ENCODE results near the gene GTF3C2. TPM values are rescaled to one million over a fixed set of nuclear protein-coding genes. Genes with fewer than 3 reads are reported as not detected.

Gene GTF3C2
- total and polyA plus RNA-seq, 9 of the 15 experiments (the other 6 are each of a cell fraction or from before 2014, with no cell fraction given) = 35.5 to 96.8 (median 53.0) TPM

DNA sequence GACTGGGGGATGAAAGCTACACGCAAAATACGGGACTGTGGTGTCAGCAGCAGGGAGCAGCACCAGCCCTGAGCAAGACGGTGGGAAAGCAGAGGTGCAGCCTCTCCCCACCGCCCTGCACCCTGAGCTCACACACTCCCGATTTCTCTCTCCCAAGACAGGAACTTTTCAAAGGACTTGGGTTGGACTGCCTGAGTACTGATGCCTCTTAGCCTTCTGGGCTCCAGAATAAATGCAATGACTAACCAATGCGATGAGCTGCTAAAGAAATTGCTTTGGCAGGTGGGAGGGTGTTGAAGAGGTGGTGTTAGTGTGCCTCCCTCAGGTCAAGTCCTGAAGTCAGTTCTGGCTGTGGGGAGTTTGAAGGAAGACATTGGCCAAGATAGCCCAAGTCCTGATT is 64.7 kb downstream of the GTF3C2 start:
- Histone ChIP-seq H3K27me3 (ENCODE audit: control insufficient read depth in 2 of 2, insufficient read depth in 2 of 2, low read length in 2 of 2) (no peaks in the 10 kb centered on the region), H3K79me2 (ENCODE audit: control insufficient read depth, insufficient read depth, low read length) (no peaks in the 10 kb centered on the region), H2AFZ (ENCODE audit: low read depth, low read length) (peak overlapping the region; percentile 3; the same call in 1 of the 2 replicates), H3K27ac (ENCODE audit: extremely low read depth, low read depth, low read length) (no peak overlapping the region), H3K36me3 (ENCODE audit: control insufficient read depth, insufficient read depth, low read length) (no peaks in the 10 kb centered on the region), H3K4me1 (replicated peaks in 1 of 2; ENCODE audit: control insufficient read depth in 2 of 2, insufficient read depth in 2 of 2, low read length in 2 of 2) (peaks cover 4 to 12% of the 10 kb centered on the region in 2 experiments), H3K4me3 (no peak overlapping the region), H3K9me3 (replicated peaks; ENCODE audit: control insufficient read depth, insufficient read depth, low read depth, low read length) (no peaks in the 10 kb centered on the region), H3K4me2 (ENCODE audit: insufficient read depth, low read length) (0 out of 2 replicates have a peak overlapping the region, but pooled peaks have one; percentile 10), H3K9ac (ENCODE audit: insufficient read depth in 1 of 2, low read depth in 2 of 2, low read length in 2 of 2) (peak overlapping the region in 1 of 2 experiments; percentile 37; a peak in 1 of 4 replicates), H4K20me1 (replicated peaks; ENCODE audit: control insufficient read depth, insufficient read depth, low read length) (no peaks in the 10 kb centered on the region), H3K9me1 (ENCODE audit: control insufficient read depth, insufficient read depth, low read length) (no peaks in the 10 kb centered on the region)
- ATAC-seq (peak; percentile 88), DNase-seq (ENCODE audit: extremely low read depth in 1 of 4, low spot score in 3 of 4) (peak in 2 of 4 experiments; percentile 59 to 61), FAIRE-seq (peak; percentile 67)
- BruUV-seq (replicated peaks) = no TSS peak
- in situ Hi-C loops (cut with MboI) = loop anchor here (10.0 kb wide), 1 partner anchor 447 kb away; the partner anchor contains the start of gene DPYSL5
- intact Hi-C loops (cut with micrococcal nuclease) = loop anchor here (10.0 kb wide), 1 partner anchor 327 kb away; no protein-coding TSS in a partner anchor
- POLR2A ChIA-PET = interaction anchor here (0.6 to 3.0 kb wide), 11 partner anchors 11 to 1435 kb away, joined by 3 to 15 read pairs (median 4); partner anchors contain the start of genes ATRAID, SLC4A1AP and SLC5A6
- CTCF ChIA-PET (ENCODE audit: low intra/inter-chr PET ratio) = interaction anchor here (0.6 to 1.3 kb wide), 3 partner anchors 11 to 176 kb away, joined by 3 to 5 read pairs (median 4); no protein-coding TSS in a partner anchor
- WGBS (ENCODE audit: insufficient coverage, low coverage, missing lambda C conversion rate) = 10% methylated on average over 6 of the region's 6 CpGs
- TF ChIP-seq, protein P1, sequence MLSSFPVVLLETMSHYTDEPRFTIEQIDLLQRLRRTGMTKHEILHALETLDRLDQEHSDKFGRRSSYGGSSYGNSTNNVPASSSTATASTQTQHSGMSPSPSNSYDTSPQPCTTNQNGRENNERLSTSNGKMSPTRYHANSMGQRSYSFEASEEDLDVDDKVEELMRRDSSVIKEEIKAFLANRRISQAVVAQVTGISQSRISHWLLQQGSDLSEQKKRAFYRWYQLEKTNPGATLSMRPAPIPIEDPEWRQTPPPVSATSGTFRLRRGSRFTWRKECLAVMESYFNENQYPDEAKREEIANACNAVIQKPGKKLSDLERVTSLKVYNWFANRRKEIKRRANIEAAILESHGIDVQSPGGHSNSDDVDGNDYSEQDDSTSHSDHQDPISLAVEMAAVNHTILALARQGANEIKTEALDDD (IDR thresholded peaks at IDR 0.05) = peak; percentile 40; the same call in 1 of the 2 replicates
- TF ChIP-seq SMC3 (conservative IDR thresholded peaks at IDR 0.05; ENCODE audit: insufficient read depth, low read depth, low read length) = 0 out of 2 replicates have a peak, but pooled peaks have one; percentile 19
- TF ChIP-seq HEY1 (CRISPR knock-in tag; IDR thresholded peaks at IDR 0.05; ENCODE audit: borderline replicate concordance) = no peak
- TF ChIP-seq, protein P2, sequence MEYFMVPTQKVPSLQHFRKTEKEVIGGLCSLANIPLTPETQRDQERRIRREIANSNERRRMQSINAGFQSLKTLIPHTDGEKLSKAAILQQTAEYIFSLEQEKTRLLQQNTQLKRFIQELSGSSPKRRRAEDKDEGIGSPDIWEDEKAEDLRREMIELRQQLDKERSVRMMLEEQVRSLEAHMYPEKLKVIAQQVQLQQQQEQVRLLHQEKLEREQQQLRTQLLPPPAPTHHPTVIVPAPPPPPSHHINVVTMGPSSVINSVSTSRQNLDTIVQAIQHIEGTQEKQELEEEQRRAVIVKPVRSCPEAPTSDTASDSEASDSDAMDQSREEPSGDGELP (CRISPR knock-in tag; IDR thresholded peaks at IDR 0.05; ENCODE audit: borderline replicate concordance) = 0 out of 2 replicates have a peak, but pooled peaks have one; percentile 18
- TF ChIP-seq, protein P3, sequence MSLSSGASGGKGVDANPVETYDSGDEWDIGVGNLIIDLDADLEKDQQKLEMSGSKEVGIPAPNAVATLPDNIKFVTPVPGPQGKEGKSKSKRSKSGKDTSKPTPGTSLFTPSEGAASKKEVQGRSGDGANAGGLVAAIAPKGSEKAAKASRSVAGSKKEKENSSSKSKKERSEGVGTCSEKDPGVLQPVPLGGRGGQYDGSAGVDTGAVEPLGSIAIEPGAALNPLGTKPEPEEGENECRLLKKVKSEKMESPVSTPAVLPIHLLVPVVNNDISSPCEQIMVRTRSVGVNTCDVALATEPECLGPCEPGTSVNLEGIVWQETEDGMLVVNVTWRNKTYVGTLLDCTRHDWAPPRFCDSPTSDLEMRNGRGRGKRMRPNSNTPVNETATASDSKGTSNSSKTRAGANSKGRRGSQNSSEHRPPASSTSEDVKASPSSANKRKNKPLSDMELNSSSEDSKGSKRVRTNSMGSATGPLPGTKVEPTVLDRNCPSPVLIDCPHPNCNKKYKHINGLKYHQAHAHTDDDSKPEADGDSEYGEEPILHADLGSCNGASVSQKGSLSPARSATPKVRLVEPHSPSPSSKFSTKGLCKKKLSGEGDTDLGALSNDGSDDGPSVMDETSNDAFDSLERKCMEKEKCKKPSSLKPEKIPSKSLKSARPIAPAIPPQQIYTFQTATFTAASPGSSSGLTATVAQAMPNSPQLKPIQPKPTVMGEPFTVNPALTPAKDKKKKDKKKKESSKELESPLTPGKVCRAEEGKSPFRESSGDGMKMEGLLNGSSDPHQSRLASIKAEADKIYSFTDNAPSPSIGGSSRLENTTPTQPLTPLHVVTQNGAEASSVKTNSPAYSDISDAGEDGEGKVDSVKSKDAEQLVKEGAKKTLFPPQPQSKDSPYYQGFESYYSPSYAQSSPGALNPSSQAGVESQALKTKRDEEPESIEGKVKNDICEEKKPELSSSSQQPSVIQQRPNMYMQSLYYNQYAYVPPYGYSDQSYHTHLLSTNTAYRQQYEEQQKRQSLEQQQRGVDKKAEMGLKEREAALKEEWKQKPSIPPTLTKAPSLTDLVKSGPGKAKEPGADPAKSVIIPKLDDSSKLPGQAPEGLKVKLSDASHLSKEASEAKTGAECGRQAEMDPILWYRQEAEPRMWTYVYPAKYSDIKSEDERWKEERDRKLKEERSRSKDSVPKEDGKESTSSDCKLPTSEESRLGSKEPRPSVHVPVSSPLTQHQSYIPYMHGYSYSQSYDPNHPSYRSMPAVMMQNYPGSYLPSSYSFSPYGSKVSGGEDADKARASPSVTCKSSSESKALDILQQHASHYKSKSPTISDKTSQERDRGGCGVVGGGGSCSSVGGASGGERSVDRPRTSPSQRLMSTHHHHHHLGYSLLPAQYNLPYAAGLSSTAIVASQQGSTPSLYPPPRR (CRISPR knock-in tag; IDR thresholded peaks at IDR 0.05; ENCODE audit: borderline replicate concordance) = no peak
- 0 out of 2 replicates have a peak, but pooled peaks have one; percentile 27 for TF ChIP-seq CBFB (CRISPR knock-in tag; IDR thresholded peaks at IDR 0.05)
- TF ChIP-seq RAD21 (CRISPR knock-in tag; conservative IDR thresholded peaks at IDR 0.05 in 1 of 2, IDR thresholded peaks at IDR 0.05 in 1 of 2) = peak; percentile 53 to 83
- TF ChIP-seq, protein P4, sequence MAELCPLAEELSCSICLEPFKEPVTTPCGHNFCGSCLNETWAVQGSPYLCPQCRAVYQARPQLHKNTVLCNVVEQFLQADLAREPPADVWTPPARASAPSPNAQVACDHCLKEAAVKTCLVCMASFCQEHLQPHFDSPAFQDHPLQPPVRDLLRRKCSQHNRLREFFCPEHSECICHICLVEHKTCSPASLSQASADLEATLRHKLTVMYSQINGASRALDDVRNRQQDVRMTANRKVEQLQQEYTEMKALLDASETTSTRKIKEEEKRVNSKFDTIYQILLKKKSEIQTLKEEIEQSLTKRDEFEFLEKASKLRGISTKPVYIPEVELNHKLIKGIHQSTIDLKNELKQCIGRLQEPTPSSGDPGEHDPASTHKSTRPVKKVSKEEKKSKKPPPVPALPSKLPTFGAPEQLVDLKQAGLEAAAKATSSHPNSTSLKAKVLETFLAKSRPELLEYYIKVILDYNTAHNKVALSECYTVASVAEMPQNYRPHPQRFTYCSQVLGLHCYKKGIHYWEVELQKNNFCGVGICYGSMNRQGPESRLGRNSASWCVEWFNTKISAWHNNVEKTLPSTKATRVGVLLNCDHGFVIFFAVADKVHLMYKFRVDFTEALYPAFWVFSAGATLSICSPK (IDR thresholded peaks at IDR 0.05; ENCODE audit: borderline replicate concordance) = no peak
